Stimulated activated naive B cell treated with anti-CD40 and anti-IgM and Interleukin-4, amounts not matched to agents 10 μg/mL and 1 μg/mL and 100 μg/mL, for 72 hours (primary cell): ENCODE measurements around the gene PRRX1.

Source experiments
- ATAC-seq, 2 donors: fragments of 150-1000 bp; cut with Tn5 transposase; replicated peaks; 2 replicates each; pipeline ENCODE4 v1.10.0; 2021; ENCODE audit warnings: moderate library complexity in 1 of 2
- DNase-seq: peaks from one replicate; pipeline ENCODE4 v3.0.0; 2021
- H3K27ac Mint-ChIP-seq: one replicate; pipeline ENCODE4 v1.8.0; 2022; ENCODE audit warnings: mild to moderate bottlenecking, mixed read lengths
- H3K27me3 Mint-ChIP-seq, 2 donors: one replicate each; pipeline ENCODE4 v1.8.0; 2022; ENCODE audit warnings: mixed read lengths in 2 of 2
- H3K36me3 Mint-ChIP-seq, 2 donors: one replicate each; pipeline ENCODE4 v1.8.0; 2022; ENCODE audit warnings: mixed read lengths in 2 of 2, mild to moderate bottlenecking in 1 of 2
- H3K4me1 Mint-ChIP-seq, 2 donors: one replicate each; pipeline ENCODE4 v1.8.0; 2022; ENCODE audit warnings: mixed read lengths in 2 of 2, mild to moderate bottlenecking in 1 of 2
- H3K4me3 Mint-ChIP-seq, 2 donors: one replicate each; pipeline ENCODE4 v1.8.0; 2022; ENCODE audit warnings: mild to moderate bottlenecking in 2 of 2, mixed read lengths in 2 of 2, moderate library complexity in 1 of 2
- H3K9me3 Mint-ChIP-seq, 2 donors: one replicate each; pipeline ENCODE4 v1.8.0; 2022; ENCODE audit warnings: mixed read lengths in 2 of 2, mild to moderate bottlenecking in 1 of 2

PRRX1 gene

DNA sequence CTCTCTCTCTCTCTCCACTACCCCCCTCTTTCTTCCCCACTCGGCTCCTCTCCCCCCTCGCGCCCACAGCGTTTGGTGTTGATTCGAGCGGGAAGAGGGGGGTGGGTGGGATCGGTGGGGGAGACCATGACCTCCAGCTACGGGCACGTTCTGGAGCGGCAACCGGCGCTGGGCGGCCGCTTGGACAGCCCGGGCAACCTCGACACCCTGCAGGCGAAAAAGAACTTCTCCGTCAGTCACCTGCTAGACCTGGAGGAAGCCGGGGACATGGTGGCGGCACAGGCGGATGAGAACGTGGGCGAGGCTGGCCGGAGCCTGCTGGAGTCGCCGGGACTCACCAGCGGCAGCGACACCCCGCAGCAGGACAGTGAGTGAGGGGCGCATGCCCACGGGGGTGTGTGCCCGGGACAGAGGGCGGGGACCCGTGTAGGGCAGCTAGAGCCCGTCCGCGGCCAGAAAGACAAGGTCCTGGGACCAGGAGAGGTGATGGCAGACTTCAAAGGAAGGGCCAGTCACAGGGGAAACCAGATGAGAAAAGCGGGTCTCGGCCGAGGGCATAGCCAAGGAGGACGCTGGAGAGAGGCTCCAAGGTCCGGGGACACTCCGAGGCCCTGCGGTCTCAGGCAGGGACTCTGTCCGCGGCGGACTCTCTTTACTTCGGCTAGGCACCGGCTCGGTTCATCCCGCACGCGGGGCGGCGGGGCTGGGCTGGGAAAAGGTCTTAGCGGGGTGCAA lies at the start of gene PRRX1:
Gene PRRX1, plus strand, starts transcription at position 39 of the 735 bp plus-strand sequence. Its CDS starts 88 bp downstream, at position 127.
- Mint-ChIP-seq H3K9me3 (peaks cover 0 to 3% of the 10 kb centered on the region in 2 donors), H3K27me3 (peaks cover 74 to 81% of the 10 kb centered on the region in 2 donors), H3K27ac (peak within 1 kb of the TSS; percentile 71), H3K4me3 (peak within 1 kb of the TSS; percentile 75), H3K4me1 (peaks cover 25 to 43% of the 10 kb centered on the region in 2 donors), H3K36me3 (peaks cover 0 to 15% of the 10 kb centered on the region in 2 donors)
- DNase-seq (no peak), ATAC-seq (peak in 1 of 2 donors; percentile 16)

GRCh38 chr1:170617591-170618330 lies 46.2 kb upstream of the PRRX1 start:
- ATAC-seq (no peak), DNase-seq (no peak)
- Mint-ChIP-seq H3K27me3 (peaks cover 0 to 10% of the 10 kb centered on the region in 2 donors), H3K27ac (no peak overlapping the region), H3K36me3 (peaks cover 0 to 5% of the 10 kb centered on the region in 2 donors), H3K4me3 (no peak overlapping the region), H3K4me1 (no peaks in the 10 kb centered on the region), H3K9me3 (peaks cover 4 to 6% of the 10 kb centered on the region in 2 donors)

DNA sequence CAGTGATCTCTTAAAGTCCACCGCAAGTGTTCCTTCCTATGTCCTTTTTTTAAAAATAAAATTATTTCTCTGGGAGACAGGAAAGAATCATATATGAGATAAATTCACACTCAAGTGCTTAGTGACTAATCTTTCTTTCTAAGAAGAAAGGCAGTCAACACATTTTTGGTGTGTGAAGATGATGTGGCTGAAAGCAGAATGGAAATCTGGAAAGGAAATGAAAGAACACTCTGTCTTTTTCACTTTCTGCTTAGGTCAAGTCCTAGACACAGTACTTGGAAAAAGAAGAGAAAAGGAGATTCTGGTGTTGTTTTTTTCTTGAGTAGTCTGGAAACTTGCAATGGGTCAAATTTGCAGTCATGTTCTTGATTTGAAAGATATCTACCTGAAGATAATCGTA lies 45.5 kb upstream of the PRRX1 start:
- Mint-ChIP-seq H3K4me3 (no peak overlapping the region), H3K36me3 (no peaks in the 10 kb centered on the region), H3K9me3 (no peaks in the 10 kb centered on the region), H3K27ac (no peak overlapping the region), H3K4me1 (no peaks in the 10 kb centered on the region), H3K27me3 (peaks cover 0 to 5% of the 10 kb centered on the region in 2 donors)
- no peak for ATAC-seq
- no peak for DNase-seq

DNA sequence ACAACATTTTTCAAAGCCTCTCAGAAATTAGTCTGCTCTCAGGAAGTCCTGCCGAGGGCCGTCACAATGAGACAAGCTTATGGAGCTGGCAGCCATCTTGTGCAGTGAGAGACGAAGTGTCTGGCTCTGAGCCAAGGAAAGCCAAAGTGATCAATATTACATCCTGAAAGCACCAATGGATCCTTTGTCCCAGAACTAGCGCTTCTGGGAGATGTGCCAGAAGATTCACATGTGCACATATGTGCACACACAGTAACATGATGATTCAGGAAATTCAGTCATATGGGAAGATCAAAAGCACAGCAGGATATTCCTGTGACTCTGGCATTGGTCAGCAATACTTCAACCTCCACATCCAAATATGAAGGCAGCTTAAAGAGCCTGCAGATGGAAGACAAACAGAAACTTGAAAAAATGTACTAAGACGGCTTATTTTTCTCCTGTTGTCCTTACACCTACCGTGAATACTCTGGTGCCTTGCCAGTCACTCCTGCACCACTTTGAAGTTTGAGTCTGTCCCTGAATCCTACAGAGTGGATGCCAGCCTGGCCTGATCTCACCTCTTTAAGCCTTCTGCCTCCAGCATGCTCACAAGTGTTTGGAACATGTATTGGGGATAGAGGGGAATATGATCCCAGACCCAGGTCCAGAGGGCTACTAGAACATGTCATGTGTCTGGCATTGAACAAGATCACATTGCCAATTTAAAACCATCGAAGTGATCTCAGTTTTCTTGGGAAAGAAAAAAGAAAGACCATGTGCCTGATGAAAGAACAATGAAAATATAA lies 44.5 kb upstream of the PRRX1 start:
- no peak overlapping the region for H3K27ac Mint-ChIP-seq
- H3K36me3 Mint-ChIP-seq, result no peaks in the 10 kb centered on the region
- H3K4me1 Mint-ChIP-seq, result no peaks in the 10 kb centered on the region
- H3K9me3 Mint-ChIP-seq, result no peaks in the 10 kb centered on the region
- H3K4me3 Mint-ChIP-seq, result no peak overlapping the region
- DNase-seq (no peak), ATAC-seq (no peak)
- peaks cover 0 to 5% of the 10 kb centered on the region in 2 donors for H3K27me3 Mint-ChIP-seq

GRCh38 chr1:170620164-170620563 lies 43.8 kb upstream of the PRRX1 start:
- DNase-seq (no peak), ATAC-seq (no peak)
- Mint-ChIP-seq H3K9me3 (no peaks in the 10 kb centered on the region), H3K27me3 (peaks cover 0 to 10% of the 10 kb centered on the region in 2 donors), H3K36me3 (no peaks in the 10 kb centered on the region), H3K4me3 (no peak overlapping the region), H3K4me1 (no peaks in the 10 kb centered on the region), H3K27ac (no peak overlapping the region)

DNA sequence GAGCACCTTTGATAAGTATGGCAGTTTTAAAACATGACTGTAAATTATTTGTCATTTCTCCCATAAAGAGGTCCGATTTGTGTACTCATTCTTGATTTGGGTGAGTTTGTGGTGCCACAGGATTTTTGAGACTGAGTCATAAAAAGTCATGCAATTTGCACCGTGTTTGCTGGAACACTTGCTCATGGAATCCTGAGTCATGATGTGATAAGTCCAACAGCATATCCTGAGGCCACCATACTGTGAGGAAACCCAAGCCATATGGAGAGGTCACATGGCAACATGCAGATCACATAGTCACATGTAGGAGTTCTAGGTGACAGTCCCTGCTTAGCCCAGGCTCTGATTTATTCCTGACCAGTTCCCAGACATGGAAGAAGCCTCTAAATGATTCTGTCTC lies 40.8 kb upstream of the PRRX1 start:
- H3K4me1 Mint-ChIP-seq, result no peaks in the 10 kb centered on the region
- H3K27me3 Mint-ChIP-seq, result peaks cover 0 to 10% of the 10 kb centered on the region in 2 donors
- no peak overlapping the region for H3K27ac Mint-ChIP-seq
- ATAC-seq, result no peak
- no peak for DNase-seq
- H3K9me3 Mint-ChIP-seq, result peaks cover 0 to 2% of the 10 kb centered on the region in 2 donors
- H3K4me3 Mint-ChIP-seq, result no peak overlapping the region
- no peaks in the 10 kb centered on the region for H3K36me3 Mint-ChIP-seq

- ATAC-seq (no peak), DNase-seq (no peak)
- Mint-ChIP-seq H3K4me3 (no peak overlapping the region), H3K4me1 (no peaks in the 10 kb centered on the region), H3K9me3 (peaks cover 0 to 6% of the 10 kb centered on the region in 2 donors), H3K36me3 (no peaks in the 10 kb centered on the region), H3K27me3 (peaks cover 7 to 8% of the 10 kb centered on the region in 2 donors), H3K27ac (no peak overlapping the region)
Measured at GRCh38 chr1:170624146-170624545, 39.8 kb upstream of the PRRX1 start.

GRCh38 chr1:170630977-170631376 lies 33.0 kb upstream of the PRRX1 start:
- DNase-seq (no peak), ATAC-seq (no peak)
- Mint-ChIP-seq H3K4me3 (no peak overlapping the region), H3K27me3 (peaks cover 0 to 12% of the 10 kb centered on the region in 2 donors), H3K4me1 (no peaks in the 10 kb centered on the region), H3K27ac (no peak overlapping the region), H3K9me3 (peaks cover 0 to 11% of the 10 kb centered on the region in 2 donors), H3K36me3 (no peaks in the 10 kb centered on the region)

GRCh38 chr1:170634293-170634692 lies 29.6 kb upstream of the PRRX1 start:
- H3K9me3 Mint-ChIP-seq, result peaks cover 3 to 8% of the 10 kb centered on the region in 2 donors
- ATAC-seq (no peak), DNase-seq (no peak)
- H3K27ac Mint-ChIP-seq, result no peak overlapping the region
- no peaks in the 10 kb centered on the region for H3K4me1 Mint-ChIP-seq
- peaks cover 0 to 9% of the 10 kb centered on the region in 2 donors for H3K27me3 Mint-ChIP-seq
- H3K36me3 Mint-ChIP-seq, result no peaks in the 10 kb centered on the region
- no peak overlapping the region for H3K4me3 Mint-ChIP-seq

GRCh38 chr1:170634824-170635410 lies 29.0 kb upstream of the PRRX1 start:
- ATAC-seq (no peak), DNase-seq (no peak)
- Mint-ChIP-seq H3K36me3 (no peaks in the 10 kb centered on the region), H3K27ac (no peak overlapping the region), H3K27me3 (peaks cover 0 to 6% of the 10 kb centered on the region in 2 donors), H3K4me3 (no peak overlapping the region), H3K4me1 (no peaks in the 10 kb centered on the region), H3K9me3 (peaks cover 4 to 8% of the 10 kb centered on the region in 2 donors)

- H3K4me1 Mint-ChIP-seq, result no peaks in the 10 kb centered on the region
- H3K9me3 Mint-ChIP-seq, result peaks cover 3 to 4% of the 10 kb centered on the region in 2 donors
- ATAC-seq (no peak), DNase-seq (no peak)
- H3K36me3 Mint-ChIP-seq, result no peaks in the 10 kb centered on the region
- no peak overlapping the region for H3K4me3 Mint-ChIP-seq
- H3K27me3 Mint-ChIP-seq, result peaks cover 0 to 6% of the 10 kb centered on the region in 2 donors
- no peak overlapping the region for H3K27ac Mint-ChIP-seq
Measured at GRCh38 chr1:170640581-170640980, 23.4 kb upstream of the PRRX1 start.

DNA sequence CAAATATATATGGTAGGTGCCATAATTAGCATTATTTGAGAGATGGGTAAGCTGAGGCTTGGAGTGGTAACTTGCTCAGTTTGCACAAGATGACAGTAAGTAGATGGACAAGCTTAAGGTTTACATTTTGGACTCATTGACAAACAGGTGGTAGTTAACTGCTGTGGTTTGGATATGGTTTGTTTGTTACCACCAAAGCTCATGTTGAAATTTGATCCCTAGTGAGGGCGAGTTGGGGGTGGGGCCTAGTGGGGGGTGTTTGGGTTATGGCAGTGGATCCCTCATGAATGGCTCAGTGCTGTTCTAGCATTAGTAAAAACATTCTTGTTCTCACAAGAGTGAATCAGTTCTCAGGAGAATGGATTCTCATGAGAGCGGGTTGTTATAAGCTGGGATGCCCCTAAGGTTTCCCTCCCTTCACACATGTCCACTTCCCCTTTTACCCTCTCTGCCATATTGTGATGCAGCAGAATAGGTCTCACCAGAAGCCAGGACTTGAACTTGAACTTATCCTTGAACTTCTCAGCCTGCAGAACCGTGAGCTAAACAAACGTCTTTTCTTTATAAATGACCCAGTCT lies 6.6 kb upstream of the PRRX1 start:
- ATAC-seq (no peak), DNase-seq (no peak)
- peaks cover 0 to 3% of the 10 kb centered on the region in 2 donors for H3K36me3 Mint-ChIP-seq
- no peaks in the 10 kb centered on the region for H3K9me3 Mint-ChIP-seq
- H3K27ac Mint-ChIP-seq, result no peak overlapping the region
- H3K27me3 Mint-ChIP-seq, result peaks cover 56 to 62% of the 10 kb centered on the region in 2 donors
- H3K4me3 Mint-ChIP-seq, result no peak overlapping the region
- peaks cover 4 to 6% of the 10 kb centered on the region in 2 donors for H3K4me1 Mint-ChIP-seq

- H3K36me3 Mint-ChIP-seq, result peaks cover 0 to 7% of the 10 kb centered on the region in 2 donors
- no peaks in the 10 kb centered on the region for H3K9me3 Mint-ChIP-seq
- DNase-seq (no peak), ATAC-seq (no peak)
- no peak overlapping the region for H3K4me3 Mint-ChIP-seq
- peaks cover 58 to 69% of the 10 kb centered on the region in 2 donors for H3K27me3 Mint-ChIP-seq
- H3K4me1 Mint-ChIP-seq, result peaks cover 10 to 18% of the 10 kb centered on the region in 2 donors
- H3K27ac Mint-ChIP-seq, result no peak overlapping the region
Measured at GRCh38 chr1:170659399-170660035, 4.4 kb upstream of the PRRX1 start.
